ENCODE measurements around the gene NOTCH4.
"Not testable (repeated sequence)": the region's sequence is repeated elsewhere in the genome, so short reads cannot be mapped to it uniquely, and the experiment has no call there.

Gene NOTCH4

DNA sequence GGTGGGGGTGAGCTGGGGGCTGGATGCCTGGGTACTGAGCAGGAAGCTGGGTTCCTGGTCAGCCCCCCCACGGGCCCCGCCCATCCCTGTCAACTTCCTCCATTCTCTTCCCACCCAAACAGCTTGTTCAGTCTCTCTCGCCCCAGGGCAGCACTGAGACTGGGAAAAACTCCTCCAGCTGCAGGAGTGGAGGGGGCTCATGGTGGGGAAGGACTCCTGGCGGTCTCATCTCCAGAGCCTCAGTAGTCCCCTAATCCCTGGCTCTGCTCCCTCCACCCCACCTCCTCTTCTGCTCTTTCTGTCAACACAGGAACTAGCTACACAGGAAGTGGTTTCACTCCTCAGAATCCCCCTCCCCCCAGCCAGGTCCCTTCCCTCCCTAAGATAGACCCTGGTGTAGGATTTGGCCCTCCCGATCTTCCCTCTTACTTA lies 31.2 kb downstream of the NOTCH4 start, which contains the start of gene GPSM3:
GPSM3 (minus strand) TSS at position 36 of the 432 bp plus-strand sequence. CDS start 130 bp downstream, outside the sequence.
- H3K36me3 ChIP-seq (ENCODE audit: control insufficient read depth, insufficient read depth, low read length) = peaks cover 5% of the 10 kb centered on the region
- H3K27me3 ChIP-seq (ENCODE audit: control insufficient read depth, insufficient read depth, low read length) = no peaks in the 10 kb centered on the region
- H3K4me1 ChIP-seq (ENCODE audit: control insufficient read depth, insufficient read depth, low read length) = peaks cover 41% of the 10 kb centered on the region
- no peak within 1 kb of the TSS for H3K9ac ChIP-seq (ENCODE audit: low read depth, low read length)
- peak within 1 kb of the TSS; percentile 10; the same call in 1 of the 2 replicates for H3K4me3 ChIP-seq (ENCODE audit: low read depth, low read length)
- H3K9me3 ChIP-seq (ENCODE audit: control insufficient read depth, insufficient read depth, low read length) = no peaks in the 10 kb centered on the region
- H3K27ac ChIP-seq (ENCODE audit: low read depth, low read length) = peak within 1 kb of the TSS; percentile 38

DNA sequence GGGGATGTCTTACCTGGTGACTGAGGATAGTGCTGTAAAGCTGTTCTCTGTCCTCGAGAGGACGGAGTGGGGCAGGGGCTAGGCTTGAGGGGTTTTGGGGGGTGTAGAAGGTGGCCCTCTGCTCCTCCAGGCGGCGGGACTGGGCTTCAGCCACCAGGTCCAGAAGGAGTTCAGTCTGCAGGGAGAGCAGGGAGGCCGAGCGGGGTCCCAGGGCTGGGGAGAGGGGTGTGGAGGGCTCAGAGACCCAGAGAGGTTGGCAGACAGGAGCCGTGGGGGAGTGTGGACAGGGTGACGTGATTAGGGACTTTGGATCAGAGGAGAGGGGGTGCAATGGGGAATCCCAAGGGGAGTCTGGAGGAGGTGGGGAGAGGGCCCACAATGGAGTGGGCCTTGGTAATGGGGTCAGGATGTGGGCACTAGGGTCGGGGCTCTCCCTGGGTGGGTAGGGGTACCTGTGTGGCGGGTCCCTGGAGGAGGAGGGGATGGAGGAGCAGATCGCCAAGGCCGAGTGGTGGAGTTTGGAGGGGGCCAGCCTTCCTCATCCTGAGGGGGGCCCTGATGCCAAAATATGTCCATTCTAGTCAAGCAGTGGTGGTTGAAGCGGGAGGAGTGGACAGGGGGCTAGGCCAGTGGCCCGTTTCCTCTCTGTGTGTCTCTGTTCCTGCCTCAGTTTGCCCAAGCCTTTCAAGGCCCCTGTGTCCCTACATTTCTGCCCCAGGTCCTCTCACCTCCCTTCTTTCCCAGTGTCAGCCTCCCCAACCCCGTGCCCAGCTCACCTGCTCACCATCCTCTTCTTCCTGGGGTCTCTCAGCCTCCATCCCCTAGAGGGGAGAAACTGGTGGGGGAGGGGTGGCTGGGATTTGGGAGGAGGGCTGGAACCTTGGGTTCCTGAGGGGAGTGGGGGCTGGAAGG lies 31.9 kb downstream of the NOTCH4 start:
- Histone ChIP-seq H3K27ac (ENCODE audit: low read depth, low read length) (no peak overlapping the region), H3K9ac (ENCODE audit: low read depth, low read length) (no peak overlapping the region), H3K4me3 (ENCODE audit: low read depth, low read length) (no peak overlapping the region)

DNA sequence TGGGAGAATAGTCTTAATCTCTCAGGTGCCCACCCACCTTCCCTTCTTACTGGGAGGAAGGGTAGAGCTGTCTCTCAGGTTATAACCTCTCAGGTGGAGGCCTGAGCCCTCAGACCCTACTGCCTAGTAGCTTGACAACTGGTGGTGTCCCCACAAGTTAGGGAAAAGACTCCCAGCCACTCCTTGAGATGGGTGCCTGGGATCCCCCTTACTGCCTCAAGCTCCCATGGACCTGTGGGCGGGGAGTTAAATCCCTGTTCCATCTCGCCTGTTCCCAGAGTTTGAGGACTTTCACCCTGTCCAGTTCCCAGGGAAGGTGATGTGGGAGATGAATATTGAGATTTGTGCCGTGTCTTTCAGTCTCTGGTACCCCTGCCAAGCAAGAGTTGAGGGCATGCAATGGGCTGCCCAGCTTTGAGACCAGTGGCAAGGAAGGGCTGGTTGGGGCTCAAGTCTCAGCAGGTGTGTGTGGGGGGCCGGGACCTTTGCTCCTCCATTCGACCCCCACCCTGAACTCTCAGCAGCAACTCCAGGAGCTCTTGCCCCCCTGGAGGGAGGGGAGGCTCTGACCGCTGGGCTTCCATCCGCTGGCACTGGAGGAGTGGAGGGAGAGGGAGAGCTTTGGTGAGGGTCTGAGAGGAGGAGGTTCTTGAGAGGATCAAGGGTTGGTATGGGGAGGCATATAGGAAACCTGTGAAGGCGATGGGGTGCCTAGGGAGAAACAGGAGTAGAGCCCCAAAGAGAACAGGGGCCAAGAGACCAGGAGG lies 32.8 kb downstream of the NOTCH4 start:
- Histone ChIP-seq H3K9me3 (ENCODE audit: control insufficient read depth, insufficient read depth, low read length) (no peaks in the 10 kb centered on the region), H3K27ac (ENCODE audit: low read depth, low read length) (peak overlapping the region; percentile 85), H3K9ac (ENCODE audit: low read depth, low read length) (no peak overlapping the region), H3K4me3 (ENCODE audit: low read depth, low read length) (0 out of 2 replicates have a peak overlapping the region, but pooled peaks have one; percentile 67), H3K36me3 (ENCODE audit: control insufficient read depth, insufficient read depth, low read length) (peaks cover 19% of the 10 kb centered on the region), H3K27me3 (ENCODE audit: control insufficient read depth, insufficient read depth, low read length) (no peaks in the 10 kb centered on the region), H3K4me1 (ENCODE audit: control insufficient read depth, insufficient read depth, low read length) (peaks cover 33% of the 10 kb centered on the region)

More for the DNA sequence above, 31.9 kb downstream of the NOTCH4 start:
- no peaks in the 10 kb centered on the region for H3K9me3 ChIP-seq (ENCODE audit: control insufficient read depth, insufficient read depth, low read length)
- H3K4me1 ChIP-seq (ENCODE audit: control insufficient read depth, insufficient read depth, low read length) = peaks cover 36% of the 10 kb centered on the region
- H3K27me3 ChIP-seq (ENCODE audit: control insufficient read depth, insufficient read depth, low read length) = no peaks in the 10 kb centered on the region
- H3K36me3 ChIP-seq (ENCODE audit: control insufficient read depth, insufficient read depth, low read length) = peaks cover 11% of the 10 kb centered on the region

DNA sequence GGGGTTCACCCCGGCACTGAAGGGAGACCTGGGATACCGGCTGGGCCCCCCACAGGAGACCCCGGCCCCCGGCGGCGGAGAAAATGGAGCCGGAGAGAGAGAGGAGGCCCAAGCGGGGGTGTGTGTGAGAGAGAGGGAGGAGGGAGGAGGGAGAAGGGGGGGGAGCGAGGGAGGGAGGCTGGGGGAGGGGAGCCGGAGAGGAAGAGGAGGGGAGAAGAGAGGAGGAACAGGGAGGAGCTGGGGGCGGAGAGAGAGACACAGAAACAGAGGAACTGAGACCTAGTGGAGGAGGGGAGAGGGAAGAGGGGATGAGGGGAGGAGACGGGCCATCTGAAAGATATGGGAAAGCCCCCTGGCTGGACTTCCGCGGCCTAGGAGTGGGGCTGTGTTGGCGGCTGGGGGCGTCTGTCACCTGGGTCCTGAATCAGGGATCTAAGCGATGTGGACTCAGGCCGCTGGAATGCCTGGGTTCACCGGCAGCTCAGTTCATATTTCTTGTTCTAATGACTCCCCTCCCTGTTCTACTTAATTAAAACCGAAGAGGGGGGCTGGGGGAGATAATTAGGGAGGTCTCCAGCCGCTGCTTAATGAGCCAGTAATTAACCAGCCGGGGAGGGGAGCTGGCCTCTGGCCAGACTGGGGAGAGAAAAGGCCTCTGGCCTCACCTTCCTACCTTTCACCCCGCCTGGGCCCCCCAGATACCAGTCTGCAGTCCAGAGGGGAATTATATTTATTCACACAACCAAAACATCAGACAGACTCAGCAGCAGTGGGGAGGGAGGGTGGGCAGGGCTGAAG lies 33.6 kb downstream of the NOTCH4 start, which contains the start of gene PBX2:
PBX2 (minus strand) TSS at position 149 of the 798 bp plus-strand sequence. CDS start 287 bp downstream, outside the sequence.
- Histone ChIP-seq H3K27ac (ENCODE audit: low read depth, low read length) (peak within 1 kb of the TSS; percentile 85), H3K9me3 (ENCODE audit: control insufficient read depth, insufficient read depth, low read length) (no peaks in the 10 kb centered on the region), H3K4me3 (ENCODE audit: low read depth, low read length) (peak within 1 kb of the TSS; percentile 67), H3K4me1 (ENCODE audit: control insufficient read depth, insufficient read depth, low read length) (peaks cover 32% of the 10 kb centered on the region), H3K36me3 (ENCODE audit: control insufficient read depth, insufficient read depth, low read length) (peaks cover 19% of the 10 kb centered on the region), H3K9ac (ENCODE audit: low read depth, low read length) (peak within 1 kb of the TSS; percentile 31; the same call in 1 of the 2 replicates), H3K27me3 (ENCODE audit: control insufficient read depth, insufficient read depth, low read length) (no peaks in the 10 kb centered on the region)

DNA sequence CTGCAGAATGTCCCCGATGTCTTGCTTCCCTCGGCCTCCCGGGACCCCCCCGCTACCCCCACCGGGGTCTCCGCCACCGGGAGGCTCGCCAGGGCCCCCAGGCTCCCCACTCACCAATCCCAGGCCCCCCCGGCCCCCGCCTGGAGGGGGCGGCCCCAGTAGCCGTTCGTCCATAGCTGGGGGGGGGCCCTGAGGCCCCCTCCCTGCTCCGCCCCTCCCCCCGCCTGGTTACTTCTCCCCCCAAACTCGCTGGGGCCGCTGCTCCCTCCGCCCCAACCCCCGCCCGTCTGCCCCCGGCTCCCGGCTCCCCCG lies 34.2 kb downstream of the NOTCH4 start:
- H3K9ac ChIP-seq (ENCODE audit: low read depth, low read length) = no peak overlapping the region
- peaks cover 27% of the 10 kb centered on the region for H3K4me1 ChIP-seq (ENCODE audit: control insufficient read depth, insufficient read depth, low read length)
- H3K9me3 ChIP-seq (ENCODE audit: control insufficient read depth, insufficient read depth, low read length) = no peaks in the 10 kb centered on the region
- H3K36me3 ChIP-seq (ENCODE audit: control insufficient read depth, insufficient read depth, low read length) = peaks cover 19% of the 10 kb centered on the region
- H3K27ac ChIP-seq (ENCODE audit: low read depth, low read length) = peak overlapping the region; percentile 85
- H3K4me3 ChIP-seq (ENCODE audit: low read depth, low read length) = peak overlapping the region; percentile 67
- H3K27me3 ChIP-seq (ENCODE audit: control insufficient read depth, insufficient read depth, low read length) = no peaks in the 10 kb centered on the region

DNA sequence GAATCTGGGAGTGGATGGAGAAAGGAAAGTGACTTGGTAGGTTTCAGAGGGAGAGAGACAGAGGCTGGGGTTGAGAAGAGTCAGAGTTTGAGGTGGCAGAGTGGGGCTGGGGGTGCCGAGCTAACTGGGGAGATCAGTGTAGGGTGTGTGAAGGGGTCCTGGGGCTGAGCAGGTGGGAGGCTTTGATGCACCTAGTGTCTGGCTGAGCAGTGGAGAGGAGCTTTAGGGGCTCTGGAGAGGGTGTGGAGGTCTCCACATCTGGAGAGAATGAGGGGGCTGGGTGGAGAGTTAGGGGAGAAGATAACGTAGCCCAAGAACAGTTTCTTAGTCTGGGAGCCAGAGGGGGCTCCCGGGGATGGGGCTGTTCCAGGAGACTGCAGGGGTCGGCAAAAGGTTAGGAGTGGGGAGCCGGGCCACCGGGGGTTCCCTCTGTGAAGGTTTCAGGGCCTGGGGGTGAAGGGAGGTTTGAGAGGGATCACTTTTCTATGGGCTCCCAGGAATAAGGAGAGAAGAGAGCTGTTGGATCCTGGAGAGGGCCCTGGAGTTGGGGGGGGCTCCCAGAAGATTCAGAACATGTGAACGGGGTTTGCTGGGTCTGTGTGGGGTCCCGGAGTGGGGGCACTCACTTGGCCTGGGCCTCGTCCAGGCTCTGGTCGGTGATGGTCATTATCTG lies 34.7 kb downstream of the NOTCH4 start:
- Histone ChIP-seq H3K27me3 (ENCODE audit: control insufficient read depth, insufficient read depth, low read length) (no peaks in the 10 kb centered on the region), H3K27ac (ENCODE audit: low read depth, low read length) (peak overlapping the region; percentile 85), H3K9ac (ENCODE audit: low read depth, low read length) (peak overlapping the region; percentile 31; the same call in 1 of the 2 replicates), H3K4me1 (ENCODE audit: control insufficient read depth, insufficient read depth, low read length) (peaks cover 22% of the 10 kb centered on the region), H3K9me3 (ENCODE audit: control insufficient read depth, insufficient read depth, low read length) (no peaks in the 10 kb centered on the region), H3K36me3 (ENCODE audit: control insufficient read depth, insufficient read depth, low read length) (peaks cover 19% of the 10 kb centered on the region), H3K4me3 (ENCODE audit: low read depth, low read length) (peak overlapping the region; percentile 67)

DNA sequence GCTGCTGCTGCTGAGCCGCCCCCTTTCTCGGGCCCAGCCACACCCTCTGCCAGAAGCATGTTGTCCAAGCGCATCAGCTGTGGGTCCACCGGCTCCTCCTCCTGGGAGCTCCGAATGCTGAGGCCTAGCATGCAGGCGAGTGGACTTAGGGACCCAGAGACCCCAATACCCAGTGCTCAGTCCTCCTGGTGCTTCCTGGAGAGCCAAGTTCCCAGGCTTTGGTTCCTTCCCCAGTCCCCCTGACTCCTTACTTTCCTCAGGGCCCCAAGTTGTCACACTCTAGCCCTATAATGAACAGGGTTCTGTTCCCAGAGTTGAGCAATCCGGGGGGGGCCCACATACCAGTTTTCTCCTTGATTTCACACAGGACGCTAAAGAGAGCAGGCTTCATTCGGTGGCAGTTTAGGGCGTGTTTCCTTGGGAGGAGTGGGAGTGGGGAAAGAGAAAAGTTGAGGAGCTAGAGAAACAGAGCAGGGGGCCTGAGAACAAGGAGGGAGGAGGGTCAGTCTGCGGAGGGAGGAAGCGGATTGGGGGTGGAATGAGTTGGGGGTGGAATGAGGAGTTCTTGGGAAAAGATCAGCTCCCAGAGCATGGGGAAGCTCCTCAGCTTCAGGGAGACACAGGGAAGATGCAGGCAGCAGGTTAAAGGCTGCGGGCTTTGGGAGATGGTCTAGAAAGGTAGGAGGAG lies 35.3 kb downstream of the NOTCH4 start:
- no peaks in the 10 kb centered on the region for H3K9me3 ChIP-seq (ENCODE audit: control insufficient read depth, insufficient read depth, low read length)
- H3K27me3 ChIP-seq (ENCODE audit: control insufficient read depth, insufficient read depth, low read length) = no peaks in the 10 kb centered on the region
- H3K36me3 ChIP-seq (ENCODE audit: control insufficient read depth, insufficient read depth, low read length) = peaks cover 20% of the 10 kb centered on the region
- H3K9ac ChIP-seq (ENCODE audit: low read depth, low read length) = no peak overlapping the region
- peak overlapping the region; percentile 85 for H3K27ac ChIP-seq (ENCODE audit: low read depth, low read length)
- H3K4me3 ChIP-seq (ENCODE audit: low read depth, low read length) = peak overlapping the region; percentile 67
- peaks cover 22% of the 10 kb centered on the region for H3K4me1 ChIP-seq (ENCODE audit: control insufficient read depth, insufficient read depth, low read length)

DNA sequence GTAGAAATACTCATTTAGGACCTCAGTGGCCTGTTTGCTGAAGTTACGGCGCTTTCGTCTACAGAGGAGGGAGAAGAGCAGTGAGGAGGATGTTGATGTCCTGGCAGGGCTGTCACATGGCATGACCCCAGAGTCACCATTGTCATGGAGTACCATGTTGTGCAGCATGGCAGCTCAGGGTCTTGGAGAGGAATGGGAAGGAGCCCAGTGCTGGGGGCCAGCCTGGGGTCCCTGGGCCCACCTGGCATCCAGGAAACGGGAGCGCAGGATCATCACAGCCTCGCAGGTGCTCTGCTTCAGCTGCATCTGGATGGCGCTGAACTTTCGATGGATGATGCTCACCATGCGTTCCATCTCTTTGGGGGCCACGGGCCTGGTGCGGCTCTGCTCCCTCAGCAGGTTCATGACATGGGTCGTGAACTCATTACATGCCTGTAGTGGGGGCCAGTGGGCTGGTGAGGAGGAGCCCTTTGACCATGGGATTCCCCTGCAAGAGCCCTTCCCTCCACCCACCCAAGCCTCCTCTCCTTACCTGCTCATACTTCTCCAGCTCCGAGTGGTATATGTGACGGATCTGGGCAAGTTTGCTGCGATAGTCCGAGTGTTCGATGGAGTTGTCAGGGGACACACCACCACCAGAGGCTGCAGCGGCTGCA lies 36.0 kb downstream of the NOTCH4 start:
- Histone ChIP-seq H3K36me3 (ENCODE audit: control insufficient read depth, insufficient read depth, low read length) (peaks cover 27% of the 10 kb centered on the region), H3K4me1 (ENCODE audit: control insufficient read depth, insufficient read depth, low read length) (peaks cover 20% of the 10 kb centered on the region)
- H3K27ac ChIP-seq (ENCODE audit: low read depth, low read length); H3K27me3 ChIP-seq (ENCODE audit: control insufficient read depth, insufficient read depth, low read length); H3K9me3 ChIP-seq (ENCODE audit: control insufficient read depth, insufficient read depth, low read length); H3K9ac ChIP-seq (ENCODE audit: low read depth, low read length); H3K4me3 ChIP-seq (ENCODE audit: low read depth, low read length): not testable (repeated sequence)

DNA sequence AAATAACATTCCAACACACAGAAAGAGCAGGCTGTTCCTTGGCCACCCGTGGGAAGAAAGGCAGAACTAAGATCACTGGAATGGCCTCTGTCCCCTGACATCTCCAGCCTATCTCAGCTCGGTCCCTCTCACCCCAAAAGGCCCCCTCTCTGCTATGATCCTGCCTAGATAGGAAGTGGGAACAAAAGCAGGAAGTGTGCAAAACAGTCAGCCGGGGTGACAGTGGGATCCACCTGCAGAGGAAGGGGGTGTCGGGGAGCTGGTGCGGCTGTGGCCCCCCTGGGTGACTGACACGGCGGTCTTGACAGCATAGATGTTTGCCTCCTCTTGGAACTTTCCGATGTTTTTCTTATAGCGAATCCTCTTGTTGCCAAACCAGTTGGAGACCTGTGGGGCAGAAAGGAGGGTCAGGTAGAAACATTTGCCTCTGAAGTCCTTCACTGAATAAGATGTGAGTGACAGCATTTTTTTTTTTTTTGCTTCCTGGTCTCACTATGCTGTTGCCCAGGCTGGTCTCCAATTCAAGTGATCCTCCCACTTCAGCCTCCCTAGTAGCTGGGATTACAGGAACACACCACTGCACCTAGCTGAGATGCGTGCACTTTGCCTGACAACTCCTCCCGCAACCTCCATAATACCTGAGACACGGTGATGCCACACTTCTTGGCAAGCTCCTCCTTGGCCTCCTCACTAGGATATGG lies 36.7 kb downstream of the NOTCH4 start:
- Histone ChIP-seq H3K9me3 (ENCODE audit: control insufficient read depth, insufficient read depth, low read length) (no peaks in the 10 kb centered on the region), H3K36me3 (ENCODE audit: control insufficient read depth, insufficient read depth, low read length) (peaks cover 34% of the 10 kb centered on the region), H3K27ac (ENCODE audit: low read depth, low read length) (no peak overlapping the region), H3K4me3 (ENCODE audit: low read depth, low read length) (no peak overlapping the region), H3K9ac (ENCODE audit: low read depth, low read length) (no peak overlapping the region), H3K27me3 (ENCODE audit: control insufficient read depth, insufficient read depth, low read length) (no peaks in the 10 kb centered on the region), H3K4me1 (ENCODE audit: control insufficient read depth, insufficient read depth, low read length) (peaks cover 15% of the 10 kb centered on the region; the same call in 1 of the 2 replicates)

All from HUES48 (cell line).